Measurements from ENCODE around the gene KAZN.

The KAZN gene

GRCh38 chr1:14738235-14738634 is 139.8 kb downstream of the KAZN start:
- no peak overlapping the region for H3K4me3 ChIP-seq (ENCODE audit: low read depth, low read length)

- H3K4me3 ChIP-seq (ENCODE audit: low read depth, low read length) = no peak overlapping the region
These were observed 140.2 kb downstream of the KAZN start for GRCh38 chr1:14738647-14739046.

GRCh38 chr1:14739082-14739832 is 140.8 kb downstream of the KAZN start:
- H3K4me3 ChIP-seq (ENCODE audit: low read depth, low read length) = no peak overlapping the region

GRCh38 chr1:14740016-14740415 is 141.5 kb downstream of the KAZN start:
- H3K4me3 ChIP-seq (ENCODE audit: low read depth, low read length) = no peak overlapping the region

GRCh38 chr1:14741082-14741481 is 142.6 kb downstream of the KAZN start:
- no peak overlapping the region for H3K4me3 ChIP-seq (ENCODE audit: low read depth, low read length)

- H3K4me3 ChIP-seq (ENCODE audit: low read depth, low read length) = no peak overlapping the region
These were observed 143.0 kb downstream of the KAZN start for GRCh38 chr1:14741532-14741931.

GRCh38 chr1:14742181-14742980 is 143.9 kb downstream of the KAZN start:
- H3K4me3 ChIP-seq (ENCODE audit: low read depth, low read length) = no peak overlapping the region

- H3K4me3 ChIP-seq (ENCODE audit: low read depth, low read length) = no peak overlapping the region
These were observed 144.9 kb downstream of the KAZN start for GRCh38 chr1:14743368-14743767.

- no peak overlapping the region for H3K4me3 ChIP-seq (ENCODE audit: low read depth, low read length)
These were observed 146.7 kb downstream of the KAZN start for GRCh38 chr1:14745001-14745720.

- no peak overlapping the region for H3K4me3 ChIP-seq (ENCODE audit: low read depth, low read length)
These were observed 147.3 kb downstream of the KAZN start for GRCh38 chr1:14745789-14746188.

GRCh38 chr1:14746393-14746792 is 147.9 kb downstream of the KAZN start:
- H3K4me3 ChIP-seq (ENCODE audit: low read depth, low read length) = no peak overlapping the region

GRCh38 chr1:14748151-14748550 is 149.7 kb downstream of the KAZN start:
- no peak overlapping the region for H3K4me3 ChIP-seq (ENCODE audit: low read depth, low read length)

GRCh38 chr1:14748977-14749376 is 150.5 kb downstream of the KAZN start:
- H3K4me3 ChIP-seq (ENCODE audit: low read depth, low read length) = no peak overlapping the region

GRCh38 chr1:14750490-14750889 is 152.0 kb downstream of the KAZN start:
- no peak overlapping the region for H3K4me3 ChIP-seq (ENCODE audit: low read depth, low read length)

GRCh38 chr1:14755518-14756252 is 157.2 kb downstream of the KAZN start:
- H3K4me3 ChIP-seq (ENCODE audit: low read depth, low read length) = no peak overlapping the region

- no peak overlapping the region for H3K4me3 ChIP-seq (ENCODE audit: low read depth, low read length)
These were observed 158.3 kb downstream of the KAZN start for GRCh38 chr1:14756589-14757285.

GRCh38 chr1:14757286-14757625 is 158.8 kb downstream of the KAZN start:
- H3K4me3 ChIP-seq (ENCODE audit: low read depth, low read length) = no peak overlapping the region

GRCh38 chr1:14759042-14759818 is 160.7 kb downstream of the KAZN start:
- H3K4me3 ChIP-seq (ENCODE audit: low read depth, low read length) = no peak overlapping the region

GRCh38 chr1:14759843-14760242 is 161.4 kb downstream of the KAZN start:
- no peak overlapping the region for H3K4me3 ChIP-seq (ENCODE audit: low read depth, low read length)

- H3K4me3 ChIP-seq (ENCODE audit: low read depth, low read length) = no peak overlapping the region
These were observed 162.3 kb downstream of the KAZN start for GRCh38 chr1:14760780-14761179.
